ENCODE measurements around the gene LMTK3. TPM values are rescaled to one million over a fixed set of nuclear protein-coding genes. Genes with fewer than 3 reads are reported as not detected.
A peak's percentile ranks its signal among the peaks of the same experiment; 100 is the strongest.
"Not testable (repeated sequence)": the region's sequence is repeated elsewhere in the genome, so short reads cannot be mapped to it uniquely, and the experiment has no call there.

Gene LMTK3
- total RNA-seq, 1 donor = not detected

GRCh38 chr19:48543121-48543710 is 31.6 kb upstream of the LMTK3 start:
- Histone ChIP-seq H3K4me2 (ENCODE audit: insufficient read depth, low read length) (peak overlapping the region; percentile 55), H3K79me2 (ENCODE audit: insufficient read depth, low read length) (no peaks in the 10 kb centered on the region), H3K9me3 (ENCODE audit: low read depth, low read length) (peaks cover under 1% of the 10 kb centered on the region), H3K27me3 (ENCODE audit: insufficient read depth, low read length) (peaks cover 2% of the 10 kb centered on the region), H3K4me1 (ENCODE audit: insufficient read depth, low read length) (peaks cover 4% of the 10 kb centered on the region), H3K27ac (ENCODE audit: low read depth, low read length) (no peak overlapping the region), H3K4me3 (ENCODE audit: insufficient read depth, low read length) (peak overlapping the region; percentile 25), H2AFZ (ENCODE audit: low read length) (peak overlapping the region; percentile 90), H4K20me1 (ENCODE audit: insufficient read depth, low read length) (no peaks in the 10 kb centered on the region), H3K36me3 (ENCODE audit: insufficient read depth, low read length) (no peaks in the 10 kb centered on the region)
- TF ChIP-seq, protein P1, sequence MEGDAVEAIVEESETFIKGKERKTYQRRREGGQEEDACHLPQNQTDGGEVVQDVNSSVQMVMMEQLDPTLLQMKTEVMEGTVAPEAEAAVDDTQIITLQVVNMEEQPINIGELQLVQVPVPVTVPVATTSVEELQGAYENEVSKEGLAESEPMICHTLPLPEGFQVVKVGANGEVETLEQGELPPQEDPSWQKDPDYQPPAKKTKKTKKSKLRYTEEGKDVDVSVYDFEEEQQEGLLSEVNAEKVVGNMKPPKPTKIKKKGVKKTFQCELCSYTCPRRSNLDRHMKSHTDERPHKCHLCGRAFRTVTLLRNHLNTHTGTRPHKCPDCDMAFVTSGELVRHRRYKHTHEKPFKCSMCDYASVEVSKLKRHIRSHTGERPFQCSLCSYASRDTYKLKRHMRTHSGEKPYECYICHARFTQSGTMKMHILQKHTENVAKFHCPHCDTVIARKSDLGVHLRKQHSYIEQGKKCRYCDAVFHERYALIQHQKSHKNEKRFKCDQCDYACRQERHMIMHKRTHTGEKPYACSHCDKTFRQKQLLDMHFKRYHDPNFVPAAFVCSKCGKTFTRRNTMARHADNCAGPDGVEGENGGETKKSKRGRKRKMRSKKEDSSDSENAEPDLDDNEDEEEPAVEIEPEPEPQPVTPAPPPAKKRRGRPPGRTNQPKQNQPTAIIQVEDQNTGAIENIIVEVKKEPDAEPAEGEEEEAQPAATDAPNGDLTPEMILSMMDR (IDR thresholded peaks at IDR 0.05; ENCODE audit: extremely low read depth, low read depth, low read length) = no peak
- DNase-seq (ENCODE audit: insufficient read length, low spot score, missing footprints) = peak; percentile 93

DNA sequence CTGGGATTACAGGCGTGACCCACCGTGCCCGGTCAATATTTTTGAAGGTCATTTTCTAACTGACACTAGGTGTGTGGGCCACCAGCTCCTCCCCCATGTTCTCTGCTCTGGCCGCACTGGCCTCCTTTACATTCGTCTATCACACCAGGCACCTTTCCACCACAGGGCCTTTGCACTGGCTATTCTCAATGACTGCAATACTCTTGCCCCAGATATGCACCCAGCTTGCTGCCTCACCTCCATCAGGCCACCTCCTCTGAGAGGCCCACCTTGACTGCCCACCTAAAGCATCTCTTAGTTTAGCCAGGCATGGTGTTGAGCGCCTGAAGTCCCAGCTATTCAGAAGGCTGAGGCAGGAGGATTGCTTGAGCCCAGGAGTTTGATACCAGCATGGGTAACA is 30.2 kb upstream of the LMTK3 start:
- Histone ChIP-seq H2AFZ (ENCODE audit: low read length) (no peak overlapping the region), H4K20me1 (ENCODE audit: insufficient read depth, low read length) (no peaks in the 10 kb centered on the region), H3K79me2 (ENCODE audit: insufficient read depth, low read length) (no peaks in the 10 kb centered on the region), H3K9me3 (ENCODE audit: low read depth, low read length) (no peaks in the 10 kb centered on the region), H3K36me3 (ENCODE audit: insufficient read depth, low read length) (no peaks in the 10 kb centered on the region), H3K4me3 (ENCODE audit: insufficient read depth, low read length) (no peak overlapping the region), H3K4me1 (ENCODE audit: insufficient read depth, low read length) (peaks cover 4% of the 10 kb centered on the region), H3K4me2 (ENCODE audit: insufficient read depth, low read length) (no peak overlapping the region), H3K27me3 (ENCODE audit: insufficient read depth, low read length) (no peaks in the 10 kb centered on the region), H3K27ac (ENCODE audit: low read depth, low read length) (no peak overlapping the region)
- TF ChIP-seq, protein P1 (IDR thresholded peaks at IDR 0.05; ENCODE audit: extremely low read depth, low read depth, low read length) = no peak
- DNase-seq (ENCODE audit: insufficient read length, low spot score, missing footprints) = no peak

GRCh38 chr19:48540110-48540509 is 28.5 kb upstream of the LMTK3 start:
- Histone ChIP-seq H2AFZ (ENCODE audit: low read length) (no peak overlapping the region), H3K27me3 (ENCODE audit: insufficient read depth, low read length) (no peaks in the 10 kb centered on the region), H3K36me3 (ENCODE audit: insufficient read depth, low read length) (no peaks in the 10 kb centered on the region), H3K4me2 (ENCODE audit: insufficient read depth, low read length) (no peak overlapping the region), H3K27ac (ENCODE audit: low read depth, low read length) (no peak overlapping the region), H3K79me2 (ENCODE audit: insufficient read depth, low read length) (no peaks in the 10 kb centered on the region), H3K9me3 (ENCODE audit: low read depth, low read length) (no peaks in the 10 kb centered on the region), H3K4me3 (ENCODE audit: insufficient read depth, low read length) (no peak overlapping the region), H3K4me1 (ENCODE audit: insufficient read depth, low read length) (peaks cover 4% of the 10 kb centered on the region), H4K20me1 (ENCODE audit: insufficient read depth, low read length) (no peaks in the 10 kb centered on the region)
- TF ChIP-seq, protein P1 (IDR thresholded peaks at IDR 0.05; ENCODE audit: extremely low read depth, low read depth, low read length) = no peak
- peak; percentile 65 for DNase-seq (ENCODE audit: insufficient read length, low spot score, missing footprints)

DNA sequence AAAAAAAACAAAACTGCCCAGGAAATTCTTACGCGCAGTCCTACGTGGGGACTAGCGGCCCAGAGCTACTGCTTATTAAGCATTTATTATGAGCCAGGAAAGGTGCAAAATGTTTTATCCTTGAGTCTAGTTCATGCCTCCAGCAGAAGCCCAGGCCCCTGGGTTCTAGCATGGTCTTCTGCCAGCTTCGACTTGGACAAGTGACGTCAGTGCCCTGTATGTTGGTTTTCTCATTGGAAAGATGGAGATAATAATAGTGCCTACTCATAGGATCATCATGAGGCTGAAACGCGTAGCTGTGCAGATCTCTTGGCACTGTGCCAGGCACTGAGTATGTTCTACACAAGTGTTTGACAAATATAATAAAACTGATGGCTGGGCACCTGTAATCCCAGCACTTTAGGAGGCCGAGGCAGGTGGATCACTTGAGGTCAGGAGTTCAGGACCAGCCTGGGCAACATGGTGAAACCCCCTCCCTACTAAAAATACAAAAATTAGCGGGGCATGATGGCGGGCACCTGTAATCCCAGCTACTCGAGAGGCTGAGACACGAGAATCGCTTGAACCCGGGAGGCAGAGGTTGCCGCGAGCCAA is 28.0 kb upstream of the LMTK3 start:
- Histone ChIP-seq H3K4me1 (ENCODE audit: insufficient read depth, low read length) (peaks cover 4% of the 10 kb centered on the region), H3K27me3 (ENCODE audit: insufficient read depth, low read length) (no peaks in the 10 kb centered on the region), H3K9me3 (ENCODE audit: low read depth, low read length) (no peaks in the 10 kb centered on the region), H3K36me3 (ENCODE audit: insufficient read depth, low read length) (no peaks in the 10 kb centered on the region), H3K4me3 (ENCODE audit: insufficient read depth, low read length) (no peak overlapping the region), H2AFZ (ENCODE audit: low read length) (no peak overlapping the region), H4K20me1 (ENCODE audit: insufficient read depth, low read length) (no peaks in the 10 kb centered on the region), H3K79me2 (ENCODE audit: insufficient read depth, low read length) (no peaks in the 10 kb centered on the region), H3K27ac (ENCODE audit: low read depth, low read length) (no peak overlapping the region), H3K4me2 (ENCODE audit: insufficient read depth, low read length) (no peak overlapping the region)
- DNase-seq (ENCODE audit: insufficient read length, low spot score, missing footprints) = peak; percentile 85
- TF ChIP-seq, protein P1 (IDR thresholded peaks at IDR 0.05; ENCODE audit: extremely low read depth, low read depth, low read length) = no peak

DNA sequence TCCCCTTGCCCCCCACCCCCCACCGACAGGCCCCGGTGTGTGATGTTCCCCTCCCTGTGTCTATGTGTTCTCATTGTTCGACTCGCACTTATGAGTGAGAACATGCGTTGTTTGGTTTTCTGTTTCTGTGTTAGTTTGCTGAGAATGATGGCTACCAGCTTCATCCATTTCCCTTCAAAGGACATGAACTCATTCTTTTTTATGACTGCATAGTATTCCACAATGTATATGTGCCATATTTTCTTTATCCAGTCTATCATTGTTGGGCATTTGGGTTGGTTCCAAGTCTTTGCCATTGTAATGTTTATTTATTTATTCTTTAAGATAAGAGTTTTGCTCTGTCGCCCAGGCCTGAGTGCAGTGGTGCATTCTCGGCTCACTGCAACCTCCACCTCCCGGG is 26.4 kb upstream of the LMTK3 start:
- H3K9me3 ChIP-seq (ENCODE audit: low read depth, low read length); H3K27ac ChIP-seq (ENCODE audit: low read depth, low read length); H3K27me3 ChIP-seq (ENCODE audit: insufficient read depth, low read length); H3K36me3 ChIP-seq (ENCODE audit: insufficient read depth, low read length); H3K4me1 ChIP-seq (ENCODE audit: insufficient read depth, low read length); H4K20me1 ChIP-seq (ENCODE audit: insufficient read depth, low read length); H3K4me3 ChIP-seq (ENCODE audit: insufficient read depth, low read length); H2AFZ ChIP-seq (ENCODE audit: low read length); DNase-seq (ENCODE audit: insufficient read length, low spot score, missing footprints); H3K4me2 ChIP-seq (ENCODE audit: insufficient read depth, low read length); H3K79me2 ChIP-seq (ENCODE audit: insufficient read depth, low read length): not testable (repeated sequence)
